HUES6 (cell line): ENCODE measurements around the gene FUCA1.
"Not testable (repeated sequence)": the region's sequence is repeated elsewhere in the genome, so short reads cannot be mapped to it uniquely, and the experiment has no call there.

Experiments used
- H3K27ac ChIP-seq: 2 replicates; pipeline ENCODE4 v1.7.0; 2013; ENCODE audit warnings: low read depth, mild to moderate bottlenecking, low read length, inconsistent platforms
- H3K27me3 ChIP-seq: 2 replicates; pipeline ENCODE4 v1.6.1; 2013; ENCODE audit warnings: low read length; ENCODE audit not compliant: control insufficient read depth, insufficient read depth
- H3K36me3 ChIP-seq: 2 replicates; pipeline ENCODE4 v1.6.1; 2013; ENCODE audit warnings: low read length; ENCODE audit not compliant: control insufficient read depth, insufficient read depth
- H3K4me1 ChIP-seq: 2 replicates; pipeline ENCODE4 v1.6.1; 2013; ENCODE audit warnings: low read length; ENCODE audit not compliant: control insufficient read depth, insufficient read depth
- H3K4me3 ChIP-seq: 2 replicates; pipeline ENCODE4 v1.5.1; 2013; ENCODE audit warnings: low read depth, low read length
- H3K9ac ChIP-seq: one replicate; pipeline ENCODE4 v1.6.1; 2013; ENCODE audit warnings: mild to moderate bottlenecking, low read length
- H3K9me3 ChIP-seq: 2 replicates; pipeline ENCODE4 v1.6.1; 2013; ENCODE audit warnings: low read depth, low read length; ENCODE audit not compliant: control insufficient read depth, insufficient read depth

Gene FUCA1

GRCh38 chr1:23816906-23817305 is 51.2 kb downstream of the FUCA1 start:
- H3K36me3 ChIP-seq, result peaks cover 33% of the 10 kb centered on the region
- H3K4me3 ChIP-seq, result no peak overlapping the region
- H3K9me3 ChIP-seq, result no peaks in the 10 kb centered on the region
- H3K27ac ChIP-seq, result no peak overlapping the region
- no peaks in the 10 kb centered on the region for H3K27me3 ChIP-seq
- H3K9ac ChIP-seq, result no peak overlapping the region
- H3K4me1 ChIP-seq, result no peaks in the 10 kb centered on the region

- peaks cover 33% of the 10 kb centered on the region for H3K36me3 ChIP-seq
- H3K9me3 ChIP-seq, result no peaks in the 10 kb centered on the region
- H3K27me3 ChIP-seq, result no peaks in the 10 kb centered on the region
- no peak overlapping the region for H3K27ac ChIP-seq
- no peak overlapping the region for H3K9ac ChIP-seq
- no peaks in the 10 kb centered on the region for H3K4me1 ChIP-seq
- H3K4me3 ChIP-seq, result no peak overlapping the region
Measured at GRCh38 chr1:23816361-23816760, 51.7 kb downstream of the FUCA1 start.

GRCh38 chr1:23814016-23814415 is 54.1 kb downstream of the FUCA1 start:
- Histone ChIP-seq H3K27ac (no peak overlapping the region), H3K4me3 (no peak overlapping the region), H3K27me3 (no peaks in the 10 kb centered on the region), H3K36me3 (peaks cover 33% of the 10 kb centered on the region), H3K9me3 (no peaks in the 10 kb centered on the region), H3K9ac (no peak overlapping the region), H3K4me1 (0 out of 2 replicates have a peak, but pooled peaks cover 4% of the 10 kb centered on the region)

- Histone ChIP-seq H3K4me3 (no peak overlapping the region), H3K9me3 (no peaks in the 10 kb centered on the region), H3K27me3 (no peaks in the 10 kb centered on the region), H3K9ac (no peak overlapping the region), H3K27ac (no peak overlapping the region), H3K4me1 (0 out of 2 replicates have a peak, but pooled peaks cover 4% of the 10 kb centered on the region), H3K36me3 (peaks cover 18% of the 10 kb centered on the region)
Measured at GRCh38 chr1:23810818-23811540, 57.1 kb downstream of the FUCA1 start.

- Histone ChIP-seq H3K27me3 (no peaks in the 10 kb centered on the region), H3K9me3 (no peaks in the 10 kb centered on the region), H3K9ac (no peak overlapping the region), H3K4me3 (no peak overlapping the region), H3K36me3 (peaks cover 16% of the 10 kb centered on the region), H3K4me1 (0 out of 2 replicates have a peak, but pooled peaks cover 4% of the 10 kb centered on the region), H3K27ac (no peak overlapping the region)
Measured at GRCh38 chr1:23809751-23810171, 58.3 kb downstream of the FUCA1 start.

- H3K9ac ChIP-seq, result no peak overlapping the region
- no peak overlapping the region for H3K4me3 ChIP-seq
- H3K9me3 ChIP-seq, result no peaks in the 10 kb centered on the region
- no peaks in the 10 kb centered on the region for H3K27me3 ChIP-seq
- H3K27ac ChIP-seq, result no peak overlapping the region
- H3K4me1 ChIP-seq, result 0 out of 2 replicates have a peak, but pooled peaks cover 4% of the 10 kb centered on the region
- H3K36me3 ChIP-seq, result peaks cover 6% of the 10 kb centered on the region
Measured at GRCh38 chr1:23807453-23807852, 60.6 kb downstream of the FUCA1 start.

GRCh38 chr1:23806280-23806679 is 61.8 kb downstream of the FUCA1 start:
- H3K27ac ChIP-seq, result no peak overlapping the region
- peaks cover 8% of the 10 kb centered on the region; the same call in 1 of the 2 replicates for H3K27me3 ChIP-seq
- no peak overlapping the region for H3K9ac ChIP-seq
- 0 out of 2 replicates have a peak, but pooled peaks cover 4% of the 10 kb centered on the region for H3K4me1 ChIP-seq
- no peaks in the 10 kb centered on the region for H3K9me3 ChIP-seq
- peaks cover 5% of the 10 kb centered on the region for H3K36me3 ChIP-seq
- H3K4me3 ChIP-seq, result no peak overlapping the region

- Histone ChIP-seq H3K27me3 (peaks cover 8% of the 10 kb centered on the region; the same call in 1 of the 2 replicates), H3K4me1 (no peaks in the 10 kb centered on the region), H3K9me3 (no peaks in the 10 kb centered on the region), H3K36me3 (peaks cover 5% of the 10 kb centered on the region), H3K4me3 (no peak overlapping the region), H3K9ac (no peak overlapping the region), H3K27ac (no peak overlapping the region)
Measured at GRCh38 chr1:23805025-23805424, 63.1 kb downstream of the FUCA1 start.

- H3K4me1 ChIP-seq, result peaks cover under 1% of the 10 kb centered on the region
- H3K9ac ChIP-seq, result no peak overlapping the region
- no peaks in the 10 kb centered on the region for H3K9me3 ChIP-seq
- H3K4me3 ChIP-seq, result no peak overlapping the region
- peaks cover 5% of the 10 kb centered on the region for H3K36me3 ChIP-seq
- no peak overlapping the region for H3K27ac ChIP-seq
- H3K27me3 ChIP-seq, result peaks cover 8% of the 10 kb centered on the region; the same call in 1 of the 2 replicates
Measured at GRCh38 chr1:23804183-23804835, 63.8 kb downstream of the FUCA1 start.

- H3K9me3 ChIP-seq, result no peaks in the 10 kb centered on the region
- H3K27me3 ChIP-seq, result peaks cover 8% of the 10 kb centered on the region; the same call in 1 of the 2 replicates
- H3K4me1 ChIP-seq, result peaks cover 7% of the 10 kb centered on the region
- no peak overlapping the region for H3K4me3 ChIP-seq
- H3K36me3 ChIP-seq, result peaks cover 10% of the 10 kb centered on the region
- no peak overlapping the region for H3K27ac ChIP-seq
- no peak overlapping the region for H3K9ac ChIP-seq
Measured at GRCh38 chr1:23803674-23804073, 64.4 kb downstream of the FUCA1 start.

GRCh38 chr1:23802809-23803342 is 65.2 kb downstream of the FUCA1 start:
- not testable (repeated sequence) for H3K27ac ChIP-seq, H3K9me3 ChIP-seq, H3K4me3 ChIP-seq, H3K27me3 ChIP-seq, H3K9ac ChIP-seq, H3K4me1 ChIP-seq
- peaks cover 13% of the 10 kb centered on the region for H3K36me3 ChIP-seq
